Measurements from ENCODE around the gene MYL6.

The MYL6 gene

GRCh38 chr12:56198836-56199235 is 40.7 kb downstream of the MYL6 start:
- no peak for DNase-seq (ENCODE audit: low spot score)
- TF ChIP-seq, protein P1, sequence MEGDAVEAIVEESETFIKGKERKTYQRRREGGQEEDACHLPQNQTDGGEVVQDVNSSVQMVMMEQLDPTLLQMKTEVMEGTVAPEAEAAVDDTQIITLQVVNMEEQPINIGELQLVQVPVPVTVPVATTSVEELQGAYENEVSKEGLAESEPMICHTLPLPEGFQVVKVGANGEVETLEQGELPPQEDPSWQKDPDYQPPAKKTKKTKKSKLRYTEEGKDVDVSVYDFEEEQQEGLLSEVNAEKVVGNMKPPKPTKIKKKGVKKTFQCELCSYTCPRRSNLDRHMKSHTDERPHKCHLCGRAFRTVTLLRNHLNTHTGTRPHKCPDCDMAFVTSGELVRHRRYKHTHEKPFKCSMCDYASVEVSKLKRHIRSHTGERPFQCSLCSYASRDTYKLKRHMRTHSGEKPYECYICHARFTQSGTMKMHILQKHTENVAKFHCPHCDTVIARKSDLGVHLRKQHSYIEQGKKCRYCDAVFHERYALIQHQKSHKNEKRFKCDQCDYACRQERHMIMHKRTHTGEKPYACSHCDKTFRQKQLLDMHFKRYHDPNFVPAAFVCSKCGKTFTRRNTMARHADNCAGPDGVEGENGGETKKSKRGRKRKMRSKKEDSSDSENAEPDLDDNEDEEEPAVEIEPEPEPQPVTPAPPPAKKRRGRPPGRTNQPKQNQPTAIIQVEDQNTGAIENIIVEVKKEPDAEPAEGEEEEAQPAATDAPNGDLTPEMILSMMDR (IDR thresholded peaks at IDR 0.05; ENCODE audit: extremely low read depth, insufficient read depth, missing control alignments): no peak
- in situ Hi-C loops (cut with MboI; ENCODE audit: low pct_unique_long_range_greater_than_20kb, low sequenced_read_pairs, unreplicated experiment): no loop called here

DNA sequence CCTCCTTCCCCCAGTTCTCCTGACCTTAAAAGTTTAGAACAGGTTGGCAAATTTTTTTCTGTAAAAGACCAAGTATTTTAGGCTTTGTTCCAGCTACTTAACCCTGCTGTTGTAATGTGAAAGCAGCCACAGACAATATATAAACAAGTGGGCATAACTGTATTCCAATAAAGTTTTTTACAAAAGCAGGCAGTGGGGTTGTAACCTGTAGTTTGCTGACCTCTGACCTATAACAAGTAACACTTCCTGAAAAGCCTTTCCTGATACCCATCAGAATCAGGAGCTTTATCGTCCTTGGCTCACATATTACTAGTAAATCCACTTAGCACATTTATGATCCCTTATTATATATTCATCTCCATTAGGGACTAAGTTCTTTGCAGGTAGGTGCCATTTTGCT is 44.2 kb downstream of the MYL6 start:
- in situ Hi-C loops (cut with MboI; ENCODE audit: low pct_unique_long_range_greater_than_20kb, low sequenced_read_pairs, unreplicated experiment): no loop called here
- DNase-seq (ENCODE audit: low spot score): no peak
- TF ChIP-seq, protein P1 (IDR thresholded peaks at IDR 0.05; ENCODE audit: extremely low read depth, insufficient read depth, missing control alignments): no peak

- TF ChIP-seq, protein P1 (IDR thresholded peaks at IDR 0.05; ENCODE audit: extremely low read depth, insufficient read depth, missing control alignments): no peak
- in situ Hi-C loops (cut with MboI; ENCODE audit: low pct_unique_long_range_greater_than_20kb, low sequenced_read_pairs, unreplicated experiment): no loop called here
Measured at GRCh38 chr12:56202838-56203237, 44.7 kb downstream of the MYL6 start.

GRCh38 chr12:56204275-56204674 is 46.1 kb downstream of the MYL6 start:
- TF ChIP-seq, protein P1 (IDR thresholded peaks at IDR 0.05; ENCODE audit: extremely low read depth, insufficient read depth, missing control alignments): no peak
- in situ Hi-C loops (cut with MboI; ENCODE audit: low pct_unique_long_range_greater_than_20kb, low sequenced_read_pairs, unreplicated experiment): no loop called here
- DNase-seq (ENCODE audit: low spot score): no peak

More at GRCh38 chr12:56202838-56203237, 44.7 kb downstream of the MYL6 start:
- no peak for DNase-seq (ENCODE audit: low spot score)

DNA sequence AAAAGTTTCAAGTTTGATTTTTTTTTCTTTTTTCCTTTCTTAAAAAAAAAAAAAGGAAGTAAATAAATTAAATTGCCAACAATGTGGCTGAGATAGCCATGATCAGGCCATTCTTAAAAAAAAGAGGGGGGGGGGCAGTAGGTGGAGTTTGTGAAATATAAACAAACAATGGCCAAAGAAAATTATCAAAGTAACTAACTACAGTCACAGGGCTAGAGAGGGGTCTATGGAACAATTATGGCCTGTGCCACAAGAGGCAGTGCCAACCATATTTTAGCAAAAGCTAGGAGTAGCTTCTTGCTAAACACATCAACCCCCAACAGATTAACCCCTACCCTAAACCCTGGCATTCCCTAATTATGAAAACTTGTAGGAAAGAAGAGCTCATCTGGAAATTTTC is 47.3 kb downstream of the MYL6 start:
- in situ Hi-C loops (cut with MboI; ENCODE audit: low pct_unique_long_range_greater_than_20kb, low sequenced_read_pairs, unreplicated experiment): no loop called here
- TF ChIP-seq, protein P1 (IDR thresholded peaks at IDR 0.05; ENCODE audit: extremely low read depth, insufficient read depth, missing control alignments): no peak
- no peak for DNase-seq (ENCODE audit: low spot score)

DNA sequence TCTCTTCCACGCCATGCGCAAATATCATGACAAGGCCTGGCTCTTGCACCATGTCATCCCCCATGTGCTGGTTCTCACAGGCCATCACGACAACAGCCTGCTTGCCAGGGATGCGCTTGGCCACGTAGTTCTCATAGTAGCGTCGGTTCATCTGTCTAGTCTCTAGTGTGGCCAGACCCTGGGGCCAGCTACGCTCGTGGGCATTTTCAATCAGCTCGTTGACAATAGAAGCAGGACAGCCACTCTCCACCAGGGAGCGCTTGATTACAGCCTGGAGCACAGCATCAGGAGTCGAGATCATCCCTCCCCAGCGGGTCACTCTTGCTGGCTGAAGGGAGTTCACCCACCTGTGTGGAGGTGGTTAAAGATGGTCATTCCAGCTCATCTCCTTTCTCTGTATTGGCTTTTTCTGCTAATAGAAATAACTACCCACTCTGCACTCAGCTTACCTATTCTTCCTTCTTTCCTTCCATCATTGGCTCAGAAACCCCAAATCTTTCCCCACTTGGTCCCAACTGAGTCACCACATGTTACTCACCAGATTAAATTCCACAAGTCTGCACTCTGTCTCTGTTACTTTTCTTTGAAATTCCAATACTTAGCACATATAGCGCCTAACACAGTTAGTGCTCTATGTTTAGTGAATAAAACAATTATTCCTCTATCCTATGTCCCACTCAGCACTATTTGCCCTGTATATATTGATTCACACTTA is 48.5 kb downstream of the MYL6 start:
- DNase-seq (ENCODE audit: low spot score): no peak
- TF ChIP-seq, protein P1 (IDR thresholded peaks at IDR 0.05; ENCODE audit: extremely low read depth, insufficient read depth, missing control alignments): peak; percentile 53
- in situ Hi-C loops (cut with MboI; ENCODE audit: low pct_unique_long_range_greater_than_20kb, low sequenced_read_pairs, unreplicated experiment): no loop called here
